ENCODE data around the gene CYP4F2. TPM values are rescaled to one million over a fixed set of nuclear protein-coding genes. Genes with fewer than 3 reads are reported as not detected.

The CYP4F2 gene, protein sequence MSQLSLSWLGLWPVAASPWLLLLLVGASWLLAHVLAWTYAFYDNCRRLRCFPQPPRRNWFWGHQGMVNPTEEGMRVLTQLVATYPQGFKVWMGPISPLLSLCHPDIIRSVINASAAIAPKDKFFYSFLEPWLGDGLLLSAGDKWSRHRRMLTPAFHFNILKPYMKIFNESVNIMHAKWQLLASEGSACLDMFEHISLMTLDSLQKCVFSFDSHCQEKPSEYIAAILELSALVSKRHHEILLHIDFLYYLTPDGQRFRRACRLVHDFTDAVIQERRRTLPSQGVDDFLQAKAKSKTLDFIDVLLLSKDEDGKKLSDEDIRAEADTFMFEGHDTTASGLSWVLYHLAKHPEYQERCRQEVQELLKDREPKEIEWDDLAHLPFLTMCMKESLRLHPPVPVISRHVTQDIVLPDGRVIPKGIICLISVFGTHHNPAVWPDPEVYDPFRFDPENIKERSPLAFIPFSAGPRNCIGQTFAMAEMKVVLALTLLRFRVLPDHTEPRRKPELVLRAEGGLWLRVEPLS
- polyA plus RNA-seq (2013): not detected in 2 replicates

DNA sequence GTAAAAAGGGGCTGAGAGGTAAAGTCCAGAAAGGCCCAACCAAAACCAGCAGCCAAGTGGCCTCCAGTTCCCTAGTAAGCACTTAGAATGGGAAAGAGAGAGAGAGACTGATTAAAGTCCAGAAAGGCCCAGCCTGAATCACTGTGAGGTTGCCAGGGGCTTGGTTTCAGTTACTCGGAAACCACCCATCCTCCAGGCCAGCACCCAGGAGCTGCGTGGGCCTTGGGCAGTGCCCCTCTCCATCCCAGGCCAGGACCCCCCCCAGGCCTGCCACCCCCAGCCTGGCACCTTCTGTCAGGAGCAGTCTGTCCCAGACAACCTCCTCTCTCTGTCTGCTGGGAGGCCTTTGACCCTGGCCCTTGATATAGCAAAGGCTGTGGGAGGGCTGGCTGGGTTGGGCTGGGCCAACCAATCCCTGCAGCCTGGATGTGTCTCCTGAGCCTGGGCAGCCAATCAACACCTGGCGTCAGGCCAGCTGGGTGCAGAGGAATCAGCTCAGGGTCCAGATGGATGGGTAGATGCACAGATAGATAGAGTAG lies at the start of gene CYP4F2:
Gene CYP4F2 (minus strand): TSS at position 337 of the 539 bp plus-strand sequence. CDS start 463 bp downstream, outside the sequence.
- Histone ChIP-seq H4K12ac (ENCODE audit: low read depth, low read length) (no peak within 1 kb of the TSS), H3K9ac (ENCODE audit: low read length) (no peak within 1 kb of the TSS), H2BK12ac (ENCODE audit: low read length) (no peak within 1 kb of the TSS), H2AK5ac (ENCODE audit: low read length) (no peak within 1 kb of the TSS), H3K4me2 (ENCODE audit: low read length) (no peak within 1 kb of the TSS), H4K8ac (ENCODE audit: low read depth, low read length) (no peak within 1 kb of the TSS), H3K14ac (ENCODE audit: low read length) (no peak within 1 kb of the TSS), H4K91ac (ENCODE audit: low read depth, low read length) (no peak within 1 kb of the TSS), H3K4ac (ENCODE audit: low read depth, low read length) (no peak within 1 kb of the TSS), H3K9me3 (ENCODE audit: insufficient read depth, low read depth, low read length) (peaks cover 51% of the 10 kb centered on the region), H3K23ac (ENCODE audit: low read length) (no peak within 1 kb of the TSS), H3K27ac (ENCODE audit: low read depth, low read length) (no peak within 1 kb of the TSS), H2AFZ (ENCODE audit: insufficient read depth, low read length, poor library complexity) (no peak within 1 kb of the TSS), H3K79me2 (ENCODE audit: control insufficient read depth, insufficient read depth, low read length, poor library complexity) (no peaks in the 10 kb centered on the region), H3K79me1 (ENCODE audit: low read length) (no peaks in the 10 kb centered on the region), H3K36me3 (ENCODE audit: control insufficient read depth in 1 of 2, insufficient read depth in 2 of 2, low read length in 2 of 2) (no peaks in the 10 kb centered on the region), H3K4me1 (ENCODE audit: control insufficient read depth in 1 of 2, insufficient read depth in 2 of 2, low read length in 2 of 2) (no peaks in the 10 kb centered on the region), H3K18ac (ENCODE audit: low read length) (no peak within 1 kb of the TSS), H2BK5ac (ENCODE audit: low read depth, low read length, poor library complexity) (no peak within 1 kb of the TSS), H2BK120ac (ENCODE audit: insufficient read depth, low read length, poor library complexity) (no peak within 1 kb of the TSS), H3K4me3 (ENCODE audit: low read depth, low read length) (peak within 1 kb of the TSS; percentile 49), H3K27me3 (ENCODE audit: insufficient read depth, low read length) (no peaks in the 10 kb centered on the region)
- no CpG with 5 or more reads among the region's 3 CpGs for WGBS (ENCODE audit: extremely low coverage, insufficient coverage, insufficient read length)
- no peak for DNase-seq

DNA sequence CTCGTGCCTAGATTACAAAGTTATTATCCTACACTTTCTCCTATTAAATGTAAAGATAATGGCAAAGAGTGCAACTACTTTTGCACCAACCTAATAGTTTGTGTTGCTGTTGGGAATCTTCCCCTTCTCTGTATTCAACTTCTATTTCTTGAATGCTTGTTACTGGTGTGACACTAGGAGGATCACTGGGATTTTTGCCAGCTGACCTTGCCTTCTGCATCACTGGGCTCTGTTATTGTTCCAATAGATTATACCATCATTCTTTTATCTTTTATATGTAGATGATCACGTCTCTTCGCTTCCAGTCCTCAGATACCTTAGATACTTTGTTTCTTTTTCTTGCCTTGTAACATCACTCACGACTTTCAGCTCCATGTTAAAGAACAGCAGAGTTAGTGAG lies 47.4 kb upstream of the CYP4F2 start:
- Histone ChIP-seq H3K27me3 (ENCODE audit: insufficient read depth, low read length) (no peaks in the 10 kb centered on the region), H3K18ac (ENCODE audit: low read length) (no peak overlapping the region), H3K4me3 (ENCODE audit: low read depth, low read length) (no peak overlapping the region), H3K14ac (ENCODE audit: low read length) (no peak overlapping the region), H4K91ac (ENCODE audit: low read depth, low read length) (no peak overlapping the region), H2BK12ac (ENCODE audit: low read length) (no peak overlapping the region), H3K9ac (ENCODE audit: low read length) (no peak overlapping the region), H2AK5ac (ENCODE audit: low read length) (no peak overlapping the region), H2BK5ac (ENCODE audit: low read depth, low read length, poor library complexity) (no peak overlapping the region), H3K23ac (ENCODE audit: low read length) (no peak overlapping the region), H3K79me1 (ENCODE audit: low read length) (no peaks in the 10 kb centered on the region), H2AFZ (ENCODE audit: insufficient read depth, low read length, poor library complexity) (no peak overlapping the region), H3K4ac (ENCODE audit: low read depth, low read length) (no peak overlapping the region), H3K79me2 (ENCODE audit: control insufficient read depth, insufficient read depth, low read length, poor library complexity) (no peaks in the 10 kb centered on the region), H3K36me3 (ENCODE audit: control insufficient read depth in 1 of 2, insufficient read depth in 2 of 2, low read length in 2 of 2) (no peaks in the 10 kb centered on the region), H3K4me2 (ENCODE audit: low read length) (no peak overlapping the region), H2BK120ac (ENCODE audit: insufficient read depth, low read length, poor library complexity) (no peak overlapping the region), H4K8ac (ENCODE audit: low read depth, low read length) (no peak overlapping the region), H3K27ac (ENCODE audit: low read depth, low read length) (no peak overlapping the region), H3K9me3 (ENCODE audit: insufficient read depth, low read depth, low read length) (peaks cover 13% of the 10 kb centered on the region), H3K4me1 (ENCODE audit: control insufficient read depth in 1 of 2, insufficient read depth in 2 of 2, low read length in 2 of 2) (no peaks in the 10 kb centered on the region), H4K12ac (ENCODE audit: low read depth, low read length) (no peak overlapping the region)
- no peak for DNase-seq
- WGBS (ENCODE audit: extremely low coverage, insufficient coverage, insufficient read length): no CpG with 5 or more reads among the region's 4 CpGs

DNA sequence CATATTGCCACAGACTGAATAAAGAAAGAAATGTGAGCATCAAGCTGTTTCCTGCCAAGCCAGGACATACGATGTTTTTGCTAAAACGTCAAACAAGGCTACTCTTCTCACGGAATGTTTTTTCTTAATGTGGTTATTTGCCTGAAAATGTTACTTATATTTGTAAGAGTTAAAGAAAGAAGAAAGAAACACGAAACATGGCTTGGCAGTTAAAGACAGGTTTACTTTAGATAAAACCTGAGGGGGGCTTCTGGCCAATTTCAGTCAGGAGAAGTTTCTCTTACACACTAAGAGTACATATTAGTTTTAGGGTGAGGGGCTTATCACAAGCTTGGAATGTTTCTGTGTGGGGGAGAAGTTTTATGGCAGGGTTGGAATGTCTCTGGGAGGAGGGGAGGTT lies 46.5 kb upstream of the CYP4F2 start:
- no peak for DNase-seq
- Histone ChIP-seq H3K14ac (ENCODE audit: low read length) (no peak overlapping the region), H4K8ac (ENCODE audit: low read depth, low read length) (no peak overlapping the region), H3K4ac (ENCODE audit: low read depth, low read length) (no peak overlapping the region), H3K4me2 (ENCODE audit: low read length) (no peak overlapping the region), H3K79me2 (ENCODE audit: control insufficient read depth, insufficient read depth, low read length, poor library complexity) (no peaks in the 10 kb centered on the region), H3K9ac (ENCODE audit: low read length) (no peak overlapping the region), H3K27me3 (ENCODE audit: insufficient read depth, low read length) (no peaks in the 10 kb centered on the region), H2AFZ (ENCODE audit: insufficient read depth, low read length, poor library complexity) (no peak overlapping the region), H3K18ac (ENCODE audit: low read length) (no peak overlapping the region), H2AK5ac (ENCODE audit: low read length) (no peak overlapping the region), H3K79me1 (ENCODE audit: low read length) (no peaks in the 10 kb centered on the region), H3K23ac (ENCODE audit: low read length) (no peak overlapping the region), H2BK120ac (ENCODE audit: insufficient read depth, low read length, poor library complexity) (no peak overlapping the region), H4K12ac (ENCODE audit: low read depth, low read length) (no peak overlapping the region), H2BK12ac (ENCODE audit: low read length) (no peak overlapping the region), H3K4me1 (ENCODE audit: control insufficient read depth in 1 of 2, insufficient read depth in 2 of 2, low read length in 2 of 2) (no peaks in the 10 kb centered on the region), H3K9me3 (ENCODE audit: insufficient read depth, low read depth, low read length) (peaks cover 14% of the 10 kb centered on the region), H4K91ac (ENCODE audit: low read depth, low read length) (no peak overlapping the region), H3K27ac (ENCODE audit: low read depth, low read length) (no peak overlapping the region), H3K36me3 (ENCODE audit: control insufficient read depth in 1 of 2, insufficient read depth in 2 of 2, low read length in 2 of 2) (no peaks in the 10 kb centered on the region), H2BK5ac (ENCODE audit: low read depth, low read length, poor library complexity) (no peak overlapping the region), H3K4me3 (ENCODE audit: low read depth, low read length) (no peak overlapping the region)
- no CpG with 5 or more reads among the region's 4 CpGs for WGBS (ENCODE audit: extremely low coverage, insufficient coverage, insufficient read length)

DNA sequence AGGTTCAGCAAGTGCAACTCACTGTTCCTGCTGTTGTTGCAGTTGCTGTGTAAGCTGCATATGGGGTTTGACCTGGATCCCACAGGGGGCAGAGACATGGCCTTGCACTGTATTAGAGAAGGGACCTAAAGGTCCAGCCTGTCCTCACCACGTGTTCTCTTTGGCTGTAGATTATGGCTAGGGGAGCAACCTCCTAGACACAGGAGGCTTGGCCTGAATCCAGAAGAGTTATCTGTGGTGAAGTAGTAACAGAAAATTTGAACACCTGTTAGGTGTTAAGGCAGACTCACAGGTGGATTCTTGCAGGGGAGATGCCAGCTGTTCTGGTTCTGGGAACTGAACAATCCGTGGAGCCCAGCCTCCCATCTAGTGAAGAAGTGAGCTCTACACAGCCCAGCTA lies 39.9 kb upstream of the CYP4F2 start:
- H3K9ac ChIP-seq (ENCODE audit: low read length): no peak overlapping the region
- peaks cover 45% of the 10 kb centered on the region for H3K9me3 ChIP-seq (ENCODE audit: insufficient read depth, low read depth, low read length)
- no peak overlapping the region for H4K12ac ChIP-seq (ENCODE audit: low read depth, low read length)
- no peak overlapping the region for H4K91ac ChIP-seq (ENCODE audit: low read depth, low read length)
- H3K36me3 ChIP-seq (ENCODE audit: control insufficient read depth in 1 of 2, insufficient read depth in 2 of 2, low read length in 2 of 2): no peaks in the 10 kb centered on the region
- H3K27ac ChIP-seq (ENCODE audit: low read depth, low read length): no peak overlapping the region
- H3K23ac ChIP-seq (ENCODE audit: low read length): no peak overlapping the region
- H2BK12ac ChIP-seq (ENCODE audit: low read length): no peak overlapping the region
- H3K79me2 ChIP-seq (ENCODE audit: control insufficient read depth, insufficient read depth, low read length, poor library complexity): no peaks in the 10 kb centered on the region
- no peak overlapping the region for H2BK120ac ChIP-seq (ENCODE audit: insufficient read depth, low read length, poor library complexity)
- no peak overlapping the region for H3K4ac ChIP-seq (ENCODE audit: low read depth, low read length)
- H3K4me1 ChIP-seq (ENCODE audit: control insufficient read depth in 1 of 2, insufficient read depth in 2 of 2, low read length in 2 of 2): no peaks in the 10 kb centered on the region
- H2BK5ac ChIP-seq (ENCODE audit: low read depth, low read length, poor library complexity): no peak overlapping the region
- H3K4me2 ChIP-seq (ENCODE audit: low read length): no peak overlapping the region
- H2AFZ ChIP-seq (ENCODE audit: insufficient read depth, low read length, poor library complexity): no peak overlapping the region
- no peak overlapping the region for H3K18ac ChIP-seq (ENCODE audit: low read length)
- H3K14ac ChIP-seq (ENCODE audit: low read length): no peak overlapping the region
- H3K27me3 ChIP-seq (ENCODE audit: insufficient read depth, low read length): peaks cover 3% of the 10 kb centered on the region
- DNase-seq: no peak
- no peak overlapping the region for H4K8ac ChIP-seq (ENCODE audit: low read depth, low read length)
- no peaks in the 10 kb centered on the region for H3K79me1 ChIP-seq (ENCODE audit: low read length)
- no CpG with 5 or more reads among the region's 2 CpGs for WGBS (ENCODE audit: extremely low coverage, insufficient coverage, insufficient read length)
- no peak overlapping the region for H3K4me3 ChIP-seq (ENCODE audit: low read depth, low read length)
- no peak overlapping the region for H2AK5ac ChIP-seq (ENCODE audit: low read length)

Data from trophoblast cell (in vitro differentiated cells and primary cell).